ENCODE data around the gene CENPS.
A peak's percentile ranks its signal among the peaks of the same experiment; 100 is the strongest.

The CENPS gene

GRCh38 chr1:10396870-10397269 is 33.4 kb upstream of the CENPS start:
- Histone ChIP-seq H3K9ac (ENCODE audit: low read length) (no peak overlapping the region), H4K91ac (ENCODE audit: low read depth, low read length) (no peak overlapping the region)

GRCh38 chr1:10398278-10398733 is 31.9 kb upstream of the CENPS start:
- no peak overlapping the region for H2BK12ac ChIP-seq (ENCODE audit: low read length)
- peak overlapping the region; percentile 84 for H3K4me3 ChIP-seq (ENCODE audit: low read depth, low read length)
- no peak overlapping the region for H3K14ac ChIP-seq (ENCODE audit: low read length)
- H4K8ac ChIP-seq (ENCODE audit: low read depth, low read length): no peak overlapping the region
- H3K4me2 ChIP-seq (ENCODE audit: low read length): peak overlapping the region; percentile 95
- no peak overlapping the region for H2AK5ac ChIP-seq (ENCODE audit: low read length)
- H3K4ac ChIP-seq (ENCODE audit: low read depth, low read length): no peak overlapping the region
- peaks cover 6% of the 10 kb centered on the region for H3K79me1 ChIP-seq (ENCODE audit: low read length)
- no peak overlapping the region for H2BK120ac ChIP-seq (ENCODE audit: insufficient read depth, low read length, poor library complexity)
- no peak overlapping the region for H3K23ac ChIP-seq (ENCODE audit: low read length)
- WGBS (ENCODE audit: extremely low coverage, insufficient coverage, insufficient read length): no CpG with 5 or more reads among the region's 34 CpGs
- H4K12ac ChIP-seq (ENCODE audit: low read depth, low read length): no peak overlapping the region
- H3K9me3 ChIP-seq (ENCODE audit: insufficient read depth, low read depth, low read length): no peaks in the 10 kb centered on the region
- H3K27me3 ChIP-seq (ENCODE audit: insufficient read depth, low read length): no peaks in the 10 kb centered on the region
- H3K27ac ChIP-seq (ENCODE audit: low read depth, low read length): no peak overlapping the region
- H3K9ac ChIP-seq (ENCODE audit: low read length): peak overlapping the region; percentile 8
- no peak overlapping the region for H2BK5ac ChIP-seq (ENCODE audit: low read depth, low read length, poor library complexity)
- no peak overlapping the region for H4K91ac ChIP-seq (ENCODE audit: low read depth, low read length)
- H3K36me3 ChIP-seq (ENCODE audit: control insufficient read depth in 1 of 2, insufficient read depth in 2 of 2, low read length in 2 of 2): peaks cover 3 to 8% of the 10 kb centered on the region in 2 experiments
- H3K4me1 ChIP-seq (ENCODE audit: control insufficient read depth in 1 of 2, insufficient read depth in 2 of 2, low read length in 2 of 2): peaks cover 0 to 9% of the 10 kb centered on the region in 2 experiments
- peaks cover 9% of the 10 kb centered on the region for H3K79me2 ChIP-seq (ENCODE audit: control insufficient read depth, insufficient read depth, low read length, poor library complexity)
- H3K18ac ChIP-seq (ENCODE audit: low read length): no peak overlapping the region
- H2AFZ ChIP-seq (ENCODE audit: insufficient read depth, low read length, poor library complexity): peak overlapping the region; percentile 75
- no peak for DNase-seq

More at GRCh38 chr1:10396870-10397269, 33.4 kb upstream of the CENPS start:
- Histone ChIP-seq H4K12ac (ENCODE audit: low read depth, low read length) (no peak overlapping the region), H3K4me2 (ENCODE audit: low read length) (no peak overlapping the region), H3K36me3 (ENCODE audit: control insufficient read depth in 1 of 2, insufficient read depth in 2 of 2, low read length in 2 of 2) (no peaks in the 10 kb centered on the region), H3K4ac (ENCODE audit: low read depth, low read length) (no peak overlapping the region), H3K27ac (ENCODE audit: low read depth, low read length) (no peak overlapping the region), H2AK5ac (ENCODE audit: low read length) (no peak overlapping the region), H2BK120ac (ENCODE audit: insufficient read depth, low read length, poor library complexity) (no peak overlapping the region), H3K14ac (ENCODE audit: low read length) (no peak overlapping the region), H2BK12ac (ENCODE audit: low read length) (no peak overlapping the region), H2BK5ac (ENCODE audit: low read depth, low read length, poor library complexity) (no peak overlapping the region), H3K79me2 (ENCODE audit: control insufficient read depth, insufficient read depth, low read length, poor library complexity) (peaks cover 9% of the 10 kb centered on the region), H3K27me3 (ENCODE audit: insufficient read depth, low read length) (no peaks in the 10 kb centered on the region), H3K9me3 (ENCODE audit: insufficient read depth, low read depth, low read length) (no peaks in the 10 kb centered on the region), H3K4me1 (ENCODE audit: control insufficient read depth in 1 of 2, insufficient read depth in 2 of 2, low read length in 2 of 2) (peaks cover 0 to 9% of the 10 kb centered on the region in 2 experiments), H3K23ac (ENCODE audit: low read length) (no peak overlapping the region), H3K4me3 (ENCODE audit: low read depth, low read length) (no peak overlapping the region), H3K18ac (ENCODE audit: low read length) (no peak overlapping the region), H2AFZ (ENCODE audit: insufficient read depth, low read length, poor library complexity) (no peak overlapping the region), H4K8ac (ENCODE audit: low read depth, low read length) (no peak overlapping the region), H3K79me1 (ENCODE audit: low read length) (peaks cover 6% of the 10 kb centered on the region)
- no peak for DNase-seq
- no CpG with 5 or more reads among the region's 3 CpGs for WGBS (ENCODE audit: extremely low coverage, insufficient coverage, insufficient read length)

GRCh38 chr1:10398734-10399443 is 31.3 kb upstream of the CENPS start, which contains the start of gene PGD:
Gene PGD (plus strand): TSS chr1:10399064. CDS start chr1:10399118, 54 bp downstream.
- H2BK120ac ChIP-seq (ENCODE audit: insufficient read depth, low read length, poor library complexity): peak within 1 kb of the TSS; percentile 81

GRCh38 chr1:10399444-10399941 is 30.7 kb upstream of the CENPS start:
- Histone ChIP-seq H2BK120ac (ENCODE audit: insufficient read depth, low read length, poor library complexity) (no peak overlapping the region), H3K4me3 (ENCODE audit: low read depth, low read length) (peak overlapping the region; percentile 91), H3K4me1 (ENCODE audit: control insufficient read depth in 1 of 2, insufficient read depth in 2 of 2, low read length in 2 of 2) (peaks cover 0 to 9% of the 10 kb centered on the region in 2 experiments), H3K18ac (ENCODE audit: low read length) (peak overlapping the region; percentile 81), H4K91ac (ENCODE audit: low read depth, low read length) (peak overlapping the region; percentile 11), H3K36me3 (ENCODE audit: control insufficient read depth in 1 of 2, insufficient read depth in 2 of 2, low read length in 2 of 2) (peaks cover 8 to 17% of the 10 kb centered on the region in 2 experiments), H3K4me2 (ENCODE audit: low read length) (peak overlapping the region; percentile 69), H3K9ac (ENCODE audit: low read length) (peak overlapping the region; percentile 81), H3K23ac (ENCODE audit: low read length) (no peak overlapping the region), H4K8ac (ENCODE audit: low read depth, low read length) (peak overlapping the region; percentile 87), H4K12ac (ENCODE audit: low read depth, low read length) (peak overlapping the region; percentile 68), H3K9me3 (ENCODE audit: insufficient read depth, low read depth, low read length) (no peaks in the 10 kb centered on the region), H3K79me1 (ENCODE audit: low read length) (peaks cover 6% of the 10 kb centered on the region), H3K27me3 (ENCODE audit: insufficient read depth, low read length) (no peaks in the 10 kb centered on the region), H3K4ac (ENCODE audit: low read depth, low read length) (peak overlapping the region; percentile 49), H2BK12ac (ENCODE audit: low read length) (no peak overlapping the region), H3K79me2 (ENCODE audit: control insufficient read depth, insufficient read depth, low read length, poor library complexity) (peaks cover 9% of the 10 kb centered on the region), H3K14ac (ENCODE audit: low read length) (peak overlapping the region; percentile 58), H3K27ac (ENCODE audit: low read depth, low read length) (peak overlapping the region; percentile 90), H2AK5ac (ENCODE audit: low read length) (no peak overlapping the region), H2AFZ (ENCODE audit: insufficient read depth, low read length, poor library complexity) (peak overlapping the region; percentile 80), H2BK5ac (ENCODE audit: low read depth, low read length, poor library complexity) (peak overlapping the region; percentile 82)
- DNase-seq: no peak
- WGBS (ENCODE audit: extremely low coverage, insufficient coverage, insufficient read length): no CpG with 5 or more reads among the region's 42 CpGs

More at GRCh38 chr1:10398734-10399443, 31.3 kb upstream of the CENPS start, which contains the start of gene PGD:
- H2AFZ ChIP-seq (ENCODE audit: insufficient read depth, low read length, poor library complexity): peak within 1 kb of the TSS; percentile 80
- peak within 1 kb of the TSS; percentile 49 for H3K4ac ChIP-seq (ENCODE audit: low read depth, low read length)
- H4K91ac ChIP-seq (ENCODE audit: low read depth, low read length): peak within 1 kb of the TSS; percentile 11
- peak within 1 kb of the TSS; percentile 81 for H3K18ac ChIP-seq (ENCODE audit: low read length)
- peak within 1 kb of the TSS; percentile 87 for H4K8ac ChIP-seq (ENCODE audit: low read depth, low read length)
- peak within 1 kb of the TSS; percentile 90 for H3K27ac ChIP-seq (ENCODE audit: low read depth, low read length)
- peak within 1 kb of the TSS; percentile 88 for H3K9ac ChIP-seq (ENCODE audit: low read length)
- no peak within 1 kb of the TSS for H3K23ac ChIP-seq (ENCODE audit: low read length)
- DNase-seq: peak; percentile 99
- peak within 1 kb of the TSS; percentile 91 for H3K4me3 ChIP-seq (ENCODE audit: low read depth, low read length)
- peaks cover 0 to 9% of the 10 kb centered on the region in 2 experiments for H3K4me1 ChIP-seq (ENCODE audit: control insufficient read depth in 1 of 2, insufficient read depth in 2 of 2, low read length in 2 of 2)
- H3K79me1 ChIP-seq (ENCODE audit: low read length): peaks cover 6% of the 10 kb centered on the region
- peaks cover 3 to 11% of the 10 kb centered on the region in 2 experiments for H3K36me3 ChIP-seq (ENCODE audit: control insufficient read depth in 1 of 2, insufficient read depth in 2 of 2, low read length in 2 of 2)
- H3K4me2 ChIP-seq (ENCODE audit: low read length): peak within 1 kb of the TSS; percentile 95
- no peak within 1 kb of the TSS for H2AK5ac ChIP-seq (ENCODE audit: low read length)
- H2BK5ac ChIP-seq (ENCODE audit: low read depth, low read length, poor library complexity): peak within 1 kb of the TSS; percentile 82
- WGBS (ENCODE audit: extremely low coverage, insufficient coverage, insufficient read length): no CpG with 5 or more reads among the region's 76 CpGs
- peak within 1 kb of the TSS; percentile 68 for H4K12ac ChIP-seq (ENCODE audit: low read depth, low read length)
- peak within 1 kb of the TSS; percentile 79 for H3K14ac ChIP-seq (ENCODE audit: low read length)
- H3K27me3 ChIP-seq (ENCODE audit: insufficient read depth, low read length): no peaks in the 10 kb centered on the region
- peaks cover 9% of the 10 kb centered on the region for H3K79me2 ChIP-seq (ENCODE audit: control insufficient read depth, insufficient read depth, low read length, poor library complexity)
- H2BK12ac ChIP-seq (ENCODE audit: low read length): no peak within 1 kb of the TSS
- H3K9me3 ChIP-seq (ENCODE audit: insufficient read depth, low read depth, low read length): no peaks in the 10 kb centered on the region
